Hair follicular keratinocyte (primary cell): ENCODE results near the gene CFTR. TPM values are rescaled to one million over a fixed set of nuclear protein-coding genes. Genes with fewer than 3 reads are reported as not detected.

Source experiments
- total RNA-seq: library from RNA; depleted of rRNA; stranded (reverse); fragments of >200 nt; gene quantifications from 2 replicates; pipeline ENCODE4 v1.2.3, GENCODE V29; 2015

CFTR gene
- not detected in 2 replicates for total RNA-seq

GRCh38 chr7:117479225-117480054 lies at the start of gene CFTR:
Gene CFTR (plus strand): TSS chr7:117480025. CDS start chr7:117480095, 70 bp downstream.

Other genes starting within 250 kb of the CFTR start
- not detected in 2 replicates for gene WNT2, start 157.0 kb upstream of the CFTR start, total RNA-seq
- gene ASZ1, start 52.5 kb upstream of the CFTR start, total RNA-seq, result not detected in 2 replicates